Activated CD8-positive, alpha-beta memory T cell treated with anti-CD3 and anti-CD28 coated beads, Interleukin-2, amount 50 U/mL, for 1 hour (primary cell): ENCODE results near the gene KCNJ10.
"Not testable (repeated sequence)": the region's sequence is repeated elsewhere in the genome, so short reads cannot be mapped to it uniquely, and the experiment has no call there.

Source experiments
- DNase-seq: peaks from one replicate; pipeline ENCODE4 v3.0.0-alpha.2; 2020; ENCODE audit errors: extremely low read depth

KCNJ10 gene

DNA sequence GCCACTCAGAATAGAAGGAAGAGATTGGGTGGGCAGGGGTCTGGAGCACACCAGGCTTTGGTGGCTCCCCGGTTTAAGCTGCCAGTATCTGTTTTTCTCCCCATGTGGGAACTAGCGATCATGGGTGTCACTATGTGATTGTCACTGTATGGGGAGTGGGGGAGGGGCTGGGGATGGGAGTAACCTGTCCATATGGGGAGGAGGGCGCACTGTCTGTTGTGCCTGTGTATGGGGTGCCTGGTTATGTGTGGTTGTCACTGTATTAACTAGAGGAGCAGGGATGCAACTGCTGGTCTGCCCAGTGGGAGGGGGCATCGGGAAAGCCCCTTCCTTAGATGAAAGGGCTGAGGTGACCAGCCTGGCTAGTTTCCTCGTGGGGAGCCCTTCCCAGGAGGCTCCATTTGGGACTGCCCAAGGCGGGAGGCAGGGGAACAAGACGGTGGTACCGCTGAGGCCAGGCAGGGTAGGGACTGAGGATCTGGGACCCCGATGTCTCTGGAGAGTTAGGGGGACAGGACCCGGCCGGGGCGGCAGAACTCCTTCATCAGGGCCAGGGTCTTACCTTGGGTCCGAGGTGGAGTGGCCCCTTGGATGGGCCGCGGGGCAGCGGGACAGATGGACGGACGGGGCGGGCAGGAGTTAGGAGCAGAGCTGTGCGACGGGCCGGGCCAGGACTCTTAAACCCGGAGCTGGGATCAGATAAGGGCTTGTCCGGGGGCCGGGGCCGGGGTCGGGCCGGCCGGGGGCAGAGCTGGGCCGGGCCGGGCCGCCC is at the start of gene KCNJ10:
KCNJ10 (minus strand) TSS at position 701 of the 772 bp plus-strand sequence. CDS start 27,628 bp downstream, outside the sequence.
- no peak for DNase-seq

DNA sequence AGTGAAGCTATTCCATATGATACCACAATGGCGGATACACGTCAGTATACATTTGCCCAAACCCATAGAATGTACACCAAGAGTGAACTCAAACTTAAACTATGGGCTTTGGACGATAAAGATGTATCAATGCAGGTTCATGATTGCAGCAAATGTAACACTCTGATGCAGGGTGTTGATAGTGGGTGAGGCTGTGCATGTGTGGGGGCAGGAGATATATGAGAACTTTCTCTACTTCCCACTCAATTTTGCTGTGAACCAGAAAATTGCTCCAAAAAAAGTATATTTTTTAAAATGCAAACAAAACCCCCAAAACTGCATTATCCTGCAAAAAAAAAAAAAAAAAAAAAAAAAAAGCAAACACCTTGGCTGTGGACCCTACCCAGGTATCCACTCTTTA is 49.0 kb upstream of the KCNJ10 start:
- DNase-seq: no peak

DNA sequence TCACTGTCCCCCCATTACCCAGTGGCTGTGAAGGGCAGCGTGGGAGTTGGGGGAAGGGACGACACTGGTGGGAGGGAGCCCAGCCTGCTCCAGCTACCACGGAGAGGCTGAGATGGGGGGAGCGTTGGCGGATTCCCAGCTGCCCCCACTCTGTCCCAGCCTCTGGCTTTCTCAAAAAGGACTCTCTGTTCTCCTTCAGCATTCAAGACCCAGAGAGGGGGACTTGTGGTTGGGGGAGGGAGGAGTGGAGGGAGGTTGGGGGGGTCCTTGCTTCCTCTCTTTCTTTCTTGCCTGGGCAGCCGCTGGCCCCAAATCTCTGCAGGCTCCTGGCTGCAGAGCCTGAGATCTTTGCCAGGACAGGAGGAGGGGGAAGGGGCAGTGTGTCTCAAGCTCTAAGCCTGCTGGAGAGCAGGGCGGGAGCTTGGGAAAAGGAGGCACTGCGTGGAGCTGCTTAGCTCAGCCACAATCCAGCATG is 47.8 kb upstream of the KCNJ10 start:
- DNase-seq: no peak

DNA sequence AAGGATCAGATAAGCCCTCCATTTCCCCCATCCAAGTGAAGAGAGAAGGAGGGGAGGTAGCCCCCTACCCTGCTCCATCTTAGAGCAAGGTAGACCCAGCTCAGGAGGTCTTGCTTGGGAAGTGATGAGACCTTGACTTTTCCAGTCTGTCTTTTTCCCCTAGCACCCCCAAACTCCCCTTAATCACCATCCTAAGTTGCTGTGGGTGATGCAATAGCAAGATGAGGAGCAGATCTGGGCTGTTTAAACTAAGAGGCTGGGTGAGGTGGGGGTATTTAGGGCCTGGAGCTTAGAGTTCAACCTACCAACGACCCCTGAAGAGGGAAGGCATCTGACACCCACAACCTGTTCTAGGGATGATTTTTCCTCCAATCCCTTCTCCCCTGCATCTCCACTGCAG is 47.3 kb upstream of the KCNJ10 start:
- DNase-seq: no peak

DNA sequence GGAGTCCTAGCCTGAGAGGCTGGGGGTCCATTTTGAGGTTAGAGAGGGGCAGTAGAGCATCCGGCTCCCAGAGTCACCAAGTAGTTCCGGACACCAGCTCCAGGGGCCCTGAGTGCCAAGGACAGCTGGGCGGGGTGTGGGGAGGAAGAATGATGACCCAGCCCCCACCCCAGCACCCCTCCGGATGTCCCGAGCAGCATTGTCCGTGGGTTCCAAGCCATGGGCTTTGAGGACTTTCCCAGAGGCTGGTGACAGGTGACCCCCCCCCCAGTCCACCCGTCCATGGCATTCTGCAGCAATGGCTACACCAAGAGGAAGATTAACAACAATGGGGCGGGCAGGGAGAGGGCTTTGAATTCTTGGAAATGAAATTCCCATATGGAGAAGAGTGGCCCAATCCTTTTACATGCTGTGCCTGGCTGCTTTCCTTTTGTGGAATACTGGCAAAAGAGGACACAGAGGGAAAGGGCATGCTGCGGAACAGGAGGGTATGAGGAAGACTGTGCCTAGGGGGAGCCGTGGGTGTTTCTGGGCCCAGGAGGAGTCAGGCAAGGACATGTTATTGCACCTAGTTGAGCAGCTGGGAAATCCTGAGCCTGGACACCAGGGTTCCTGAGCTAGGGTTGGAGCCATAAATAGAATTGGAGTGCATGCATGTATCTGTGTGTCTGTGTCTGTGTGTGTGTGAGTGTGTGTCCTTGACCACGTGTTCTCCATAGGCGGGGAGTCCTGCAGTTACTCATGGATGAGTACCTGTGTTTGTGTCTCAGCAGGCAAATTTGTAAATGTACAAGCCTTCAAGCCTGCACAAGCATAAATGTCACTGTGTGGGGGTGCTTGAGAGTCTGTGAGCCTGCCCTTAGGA is 46.6 kb upstream of the KCNJ10 start:
- DNase-seq: no peak

DNA sequence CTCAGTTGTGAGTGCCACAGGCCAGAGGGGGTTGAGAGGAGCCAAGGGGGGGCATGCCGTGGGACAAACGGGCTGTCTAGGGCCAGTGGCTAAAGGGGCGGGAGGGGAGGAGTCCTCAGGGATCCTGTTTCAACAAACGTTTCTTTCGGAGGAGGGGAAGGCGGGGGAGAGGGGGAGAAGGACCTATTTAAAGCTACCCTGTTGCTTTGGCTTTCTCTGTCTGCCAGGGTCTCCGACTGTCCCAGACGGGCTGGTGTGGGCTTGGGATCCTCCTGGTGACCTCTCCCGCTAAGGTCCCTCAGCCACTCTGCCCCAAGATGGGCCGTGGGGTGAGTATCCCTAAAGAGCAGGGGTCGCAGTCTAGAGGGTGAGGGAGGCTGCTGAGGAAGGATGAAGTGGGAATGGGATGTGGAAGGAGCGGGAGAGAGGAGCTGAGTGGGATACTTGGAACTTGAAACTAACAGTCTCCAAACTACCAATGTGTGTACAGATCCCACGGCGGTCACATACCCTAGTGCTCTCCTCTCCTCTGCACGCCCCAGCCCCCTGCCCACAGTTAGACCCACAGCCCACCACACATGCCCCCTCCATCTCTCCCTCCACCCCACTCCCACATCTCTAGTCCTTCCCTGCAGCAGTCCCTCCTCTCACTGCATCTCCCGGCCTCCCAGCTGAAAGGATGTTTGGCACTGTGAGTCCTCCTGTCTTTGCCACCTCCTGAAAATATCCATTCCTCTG is 45.8 kb upstream of the KCNJ10 start, which contains the start of gene ATP1A2:
ATP1A2 (plus strand) TSS at position 215 of the 738 bp plus-strand sequence; CDS start at position 318, 103 bp downstream.
- DNase-seq: no peak

DNA sequence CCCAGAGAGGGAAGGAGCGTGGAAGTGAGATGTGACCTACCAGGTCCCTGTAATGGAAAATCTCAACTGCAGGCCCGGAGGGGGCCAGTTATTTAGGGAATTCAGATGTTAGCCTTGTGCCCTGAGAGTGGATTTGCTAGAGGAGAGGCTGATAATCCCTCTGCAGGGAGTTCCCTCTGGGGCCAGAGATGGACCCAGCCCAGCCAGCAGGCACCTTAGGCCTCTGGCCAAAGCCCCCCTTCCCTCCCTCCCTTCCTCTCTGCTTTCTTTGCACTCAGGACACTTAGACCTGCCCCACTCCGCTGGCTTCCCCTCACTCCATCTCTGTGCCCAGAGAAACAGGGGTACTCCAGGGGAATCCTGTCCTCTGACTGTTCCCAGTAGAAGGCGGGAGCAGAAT is 44.1 kb upstream of the KCNJ10 start:
- DNase-seq: no peak

DNA sequence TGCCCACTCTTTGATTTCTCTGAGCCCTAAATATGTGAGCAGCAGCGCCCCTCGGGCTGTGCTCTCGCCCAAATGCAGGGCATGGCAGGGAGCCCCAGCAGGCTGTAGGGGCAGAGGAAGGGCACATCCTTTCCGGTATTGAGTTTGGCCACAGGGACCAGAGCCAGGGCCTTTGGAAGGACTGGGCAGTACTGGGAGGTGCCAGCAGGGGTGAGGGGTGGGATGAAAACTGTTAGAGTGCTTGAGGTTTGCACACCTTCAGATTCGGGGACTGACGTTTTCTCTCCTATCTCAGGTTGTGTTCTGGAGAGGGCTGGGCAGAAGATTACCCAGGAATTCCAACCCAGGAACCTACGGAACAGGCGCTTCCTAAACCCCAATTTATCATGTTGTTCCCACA is 43.4 kb upstream of the KCNJ10 start:
- DNase-seq: no peak

DNA sequence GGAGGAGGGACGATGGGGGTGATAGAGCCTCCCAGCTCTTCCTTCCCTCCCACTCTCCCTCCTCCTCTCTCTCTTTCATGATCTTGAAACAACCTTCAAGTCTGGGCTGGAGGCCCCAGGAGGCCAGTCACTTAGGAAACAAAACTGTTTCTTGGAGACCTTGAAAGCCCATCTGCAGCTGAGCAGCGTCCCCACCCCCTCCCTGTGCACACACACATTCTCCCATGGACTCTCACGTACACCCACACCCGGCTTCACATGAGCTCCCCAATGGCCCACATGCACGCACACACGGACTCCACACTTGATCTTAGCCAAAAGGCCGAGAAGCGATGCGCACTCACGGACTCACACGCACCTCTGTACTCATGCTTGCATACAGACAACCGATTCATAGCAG is 42.4 kb upstream of the KCNJ10 start:
- DNase-seq: no peak

DNA sequence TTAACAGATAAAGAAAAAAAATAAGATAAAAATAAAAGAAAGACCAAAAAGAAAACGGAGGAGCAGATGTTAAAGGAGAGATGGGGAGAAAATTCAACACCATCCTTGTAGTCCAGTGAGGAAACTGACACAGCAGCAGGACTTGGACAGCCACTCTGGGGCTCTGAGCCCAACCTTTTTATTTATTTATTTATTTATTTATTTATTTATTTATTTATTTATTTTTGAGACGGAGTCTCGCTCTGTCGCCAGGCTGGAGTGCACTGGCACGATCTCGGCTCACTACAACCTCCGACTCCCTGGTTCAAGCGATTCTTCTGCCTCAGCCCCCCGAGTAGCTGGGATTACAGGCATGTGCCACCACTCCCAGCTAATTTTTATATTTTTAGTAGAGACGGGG is 41.5 kb upstream of the KCNJ10 start:
- not testable (repeated sequence) for DNase-seq

DNA sequence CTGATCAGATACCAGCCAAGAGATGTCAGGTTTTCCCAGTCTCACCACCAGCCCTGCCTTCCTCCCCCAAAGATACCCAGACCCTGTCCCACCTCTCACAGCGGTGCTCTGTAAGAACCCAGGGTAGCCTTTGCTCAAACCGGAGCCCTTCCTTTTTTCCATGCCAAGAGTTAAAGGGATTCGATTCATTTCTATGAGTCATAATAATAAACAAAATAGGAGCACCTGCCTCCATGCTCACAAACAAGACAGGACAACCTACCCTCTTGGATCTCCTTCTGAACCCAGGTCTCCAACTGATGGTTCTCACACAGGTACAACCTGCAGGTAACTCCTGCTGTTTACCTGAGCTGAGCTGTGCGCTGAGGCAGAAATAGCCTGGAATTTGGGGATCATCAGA is 39.7 kb upstream of the KCNJ10 start:
- DNase-seq: no peak

DNA sequence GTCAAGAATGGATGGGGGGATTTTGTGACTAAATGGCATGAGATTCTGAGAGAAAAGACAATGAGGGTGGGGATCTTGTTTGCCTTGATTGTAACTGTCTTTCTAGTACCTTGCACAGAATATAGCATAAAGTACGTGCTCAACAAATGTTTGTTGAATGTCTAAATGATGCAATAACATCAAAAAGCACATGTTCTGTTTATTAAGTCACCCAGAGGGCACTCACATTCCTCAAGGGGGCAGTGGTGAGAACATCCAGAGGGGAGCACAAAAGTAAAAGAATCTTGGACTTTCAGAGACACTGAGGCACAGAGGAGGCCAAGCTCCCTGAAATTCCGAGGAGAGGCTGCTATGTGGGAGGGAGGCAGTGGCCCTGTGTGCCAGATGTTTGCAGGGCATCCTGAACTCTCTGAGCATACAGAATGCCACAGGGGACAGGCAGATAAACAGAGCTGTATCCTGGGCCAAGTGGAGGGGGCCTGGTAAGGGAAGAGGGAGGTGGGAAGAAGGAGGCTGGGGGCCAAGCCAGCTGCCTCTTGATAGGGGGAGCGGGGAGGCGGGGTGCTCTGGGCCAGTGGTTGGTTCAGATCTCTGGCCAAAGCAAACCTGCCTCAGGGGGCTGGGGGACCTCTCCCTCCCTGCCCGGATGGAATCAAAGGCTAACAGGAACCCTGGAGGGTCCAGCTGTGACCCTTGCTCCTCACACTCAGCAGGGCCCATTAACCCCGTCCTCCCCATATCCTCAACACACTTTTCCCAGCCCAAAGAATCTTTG is 39.1 kb upstream of the KCNJ10 start:
- DNase-seq: no peak

DNA sequence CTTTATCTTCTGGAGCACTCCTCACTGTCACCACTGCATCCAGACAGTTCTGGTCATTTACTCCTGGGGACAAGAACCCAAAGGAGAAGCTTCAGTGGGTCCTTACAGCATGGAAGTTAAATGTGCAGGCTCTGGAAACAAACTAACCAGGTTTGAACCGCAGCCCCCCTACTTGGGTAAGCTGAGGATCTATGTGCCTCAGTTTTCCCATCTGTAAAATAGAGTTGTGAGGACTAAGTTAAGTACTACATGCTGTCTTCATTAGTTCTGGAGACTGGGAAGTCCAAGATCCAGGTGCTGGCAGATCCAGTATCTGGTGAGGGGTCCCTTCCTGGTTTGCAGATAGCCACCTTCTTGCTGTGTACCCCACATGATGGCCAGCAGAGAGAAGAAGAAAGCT is 37.6 kb upstream of the KCNJ10 start:
- no peak for DNase-seq

DNA sequence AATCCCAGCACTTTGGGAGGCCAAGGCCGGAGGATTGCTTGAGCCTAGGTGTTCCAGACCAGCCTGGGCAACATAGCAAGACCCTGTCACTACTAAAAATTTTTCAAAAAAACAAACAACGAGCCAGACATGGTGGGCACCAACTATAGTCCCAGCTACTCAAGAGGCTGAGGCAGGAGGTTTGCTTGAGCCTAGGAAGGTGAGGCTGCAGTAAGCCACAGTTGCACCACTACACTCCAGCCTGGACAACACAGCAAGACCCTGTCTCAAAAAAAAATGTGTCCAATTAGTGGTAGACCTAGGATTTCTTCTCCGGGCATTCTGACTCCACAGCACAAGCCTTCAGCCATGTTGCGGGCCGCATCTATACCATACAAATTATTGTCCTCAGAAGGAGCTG is 35.2 kb upstream of the KCNJ10 start:
- DNase-seq: no peak

DNA sequence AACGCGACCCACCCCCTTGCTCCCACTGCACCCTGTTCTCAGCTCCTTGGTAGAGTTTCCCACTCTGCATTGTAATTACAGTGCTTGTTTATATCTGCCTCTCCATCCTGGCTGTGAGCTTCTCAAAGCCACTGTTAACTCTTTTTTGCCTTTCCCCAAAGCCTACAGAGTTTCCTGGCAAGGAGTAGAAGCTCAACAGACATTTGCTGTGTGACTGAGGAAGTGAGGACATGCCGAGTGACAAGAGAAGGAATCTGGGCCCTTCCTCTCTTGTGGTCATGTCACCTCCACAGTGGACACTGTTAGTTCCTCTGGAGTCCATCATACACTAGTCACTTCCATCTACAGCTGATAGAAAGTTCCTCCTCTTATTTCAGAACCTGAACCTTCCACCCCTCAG is 34.5 kb upstream of the KCNJ10 start:
- DNase-seq: no peak

DNA sequence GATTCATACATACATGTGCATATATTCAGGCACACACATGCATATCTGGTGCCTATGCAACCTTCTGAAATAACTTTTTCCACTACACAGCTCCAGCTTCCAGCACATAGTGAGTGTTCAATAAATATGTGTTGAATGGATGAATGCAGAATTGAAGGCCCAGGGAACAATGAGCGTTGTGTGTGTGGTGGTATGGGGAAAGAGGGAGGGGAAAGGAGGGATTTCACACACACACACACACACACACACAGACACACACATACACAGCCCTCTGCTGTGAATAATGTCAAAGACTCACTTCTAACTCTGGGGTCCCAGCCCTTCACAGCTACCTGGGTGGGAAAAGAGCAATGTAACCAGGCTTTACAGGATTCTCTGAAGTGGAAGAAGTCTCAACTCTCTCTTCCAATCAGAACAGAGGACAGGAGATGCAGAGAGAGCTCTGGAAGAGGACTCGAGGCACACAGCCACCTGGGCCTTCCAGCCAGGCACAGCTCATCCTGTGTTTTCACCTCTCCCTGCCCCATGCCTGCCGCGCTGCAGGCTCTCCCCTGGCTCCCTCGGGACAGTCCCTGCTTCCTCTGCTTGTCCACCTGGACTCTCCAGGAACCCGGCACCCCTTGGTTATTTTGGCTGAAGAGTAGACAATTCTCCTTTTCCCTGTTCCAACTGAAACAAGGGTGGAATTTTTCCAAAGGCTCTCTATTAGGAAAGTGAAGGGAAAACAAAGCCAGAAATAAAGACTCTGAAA is 33.9 kb upstream of the KCNJ10 start:
- DNase-seq: no peak

DNA sequence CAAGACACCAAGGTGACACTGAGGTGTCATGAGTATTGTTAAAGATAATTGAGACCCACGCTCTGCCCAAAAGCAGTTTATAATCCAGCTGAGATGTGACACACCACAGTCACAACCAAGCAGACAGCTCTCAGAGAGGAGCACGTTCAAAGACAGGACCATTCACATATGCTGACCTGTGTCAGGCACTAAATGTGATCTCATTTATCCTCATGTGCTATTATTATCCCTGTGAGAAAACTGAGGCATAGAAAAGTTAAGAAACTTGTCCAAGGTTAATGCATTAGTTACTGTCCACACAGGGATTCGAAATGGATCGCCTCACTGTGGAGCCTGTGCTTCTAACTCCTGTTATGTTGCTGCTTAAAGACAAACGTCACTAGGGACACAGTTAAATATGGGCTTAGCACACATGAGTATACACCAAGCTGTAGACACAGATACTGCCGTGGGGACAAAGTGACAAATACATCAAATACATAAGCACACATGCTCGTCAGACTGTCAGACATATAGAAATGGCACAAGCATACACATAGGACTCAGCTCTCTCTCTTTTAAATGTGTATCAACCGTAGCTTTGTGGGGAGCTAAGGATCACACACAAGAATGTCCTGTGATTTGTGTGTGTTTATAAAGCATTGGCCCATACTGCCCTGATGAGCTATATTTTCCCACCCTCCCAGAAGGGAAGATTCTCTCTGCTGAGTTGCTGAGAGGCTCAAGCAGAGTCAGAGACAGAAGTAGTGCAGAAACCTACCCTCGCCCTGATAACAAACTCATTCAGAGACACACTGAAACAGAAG is 32.0 kb upstream of the KCNJ10 start:
- DNase-seq: no peak

DNA sequence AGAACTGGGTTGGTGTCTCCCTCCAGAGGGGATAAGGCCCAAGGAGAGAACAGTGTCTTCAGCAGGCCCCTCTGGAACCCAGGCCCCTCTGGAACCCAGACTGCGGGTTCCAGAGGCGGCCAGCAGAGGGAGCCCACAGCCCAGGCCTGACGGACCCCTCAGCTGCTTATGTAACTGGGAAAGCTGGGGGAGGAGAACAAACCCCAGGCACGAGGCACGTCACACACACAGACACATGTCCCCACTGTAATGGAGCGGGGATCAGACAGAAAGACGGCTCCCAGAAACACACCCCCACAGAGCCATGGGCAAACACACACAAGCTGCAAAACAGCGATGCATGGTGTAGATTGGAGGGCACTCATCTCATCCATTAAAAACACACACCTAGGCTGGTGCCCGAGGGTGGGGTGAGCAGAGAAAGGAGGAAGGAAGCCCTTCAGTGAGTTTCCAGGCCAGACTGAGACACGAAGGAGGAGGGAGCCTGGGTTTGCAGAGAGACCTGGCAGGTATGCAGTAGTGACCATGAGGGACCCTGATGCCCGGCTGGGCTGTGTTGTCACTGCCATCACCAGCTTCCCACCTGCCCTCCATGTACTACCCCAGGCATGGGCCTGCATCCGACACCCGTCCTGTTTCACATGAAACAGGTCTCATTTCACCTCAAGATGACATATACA is 31.2 kb upstream of the KCNJ10 start:
- peak; percentile 63 for DNase-seq

DNA sequence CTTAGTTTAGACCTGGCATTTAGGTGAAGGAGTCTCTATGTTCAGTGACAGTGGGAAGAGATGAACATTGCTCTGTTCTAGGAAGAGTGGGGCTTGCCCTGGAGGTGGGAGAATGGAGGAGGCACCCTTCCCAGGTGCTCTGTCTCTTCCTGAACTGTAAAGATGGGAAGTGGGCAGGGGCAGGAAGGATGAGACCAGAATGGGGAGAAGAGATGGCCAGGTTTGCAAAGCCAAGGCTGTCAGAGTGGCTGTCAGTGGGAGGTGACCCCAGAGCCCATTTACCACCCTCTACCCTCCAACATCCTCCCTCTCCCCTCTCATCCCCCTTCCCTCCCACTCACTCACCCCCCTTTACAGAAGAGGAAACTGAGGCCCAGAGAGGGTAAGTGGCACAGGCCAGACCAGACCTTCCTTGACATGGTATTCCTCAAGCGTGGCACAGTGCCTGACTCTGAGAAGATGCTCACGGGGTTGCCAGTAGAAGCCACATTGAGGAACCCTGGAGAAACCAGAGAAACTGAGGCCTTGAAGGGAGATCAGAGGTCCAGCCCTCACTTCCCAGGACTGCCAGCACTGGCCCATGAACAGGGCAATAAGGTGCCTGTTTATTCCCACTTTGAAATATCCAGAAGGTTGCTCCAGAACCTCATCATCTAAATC is 29.9 kb upstream of the KCNJ10 start:
- DNase-seq: no peak
